IMR-90 (cell line): ENCODE measurements around the gene APPL2.

ENCODE experiments used
- CEBPB ChIP-seq: IDR thresholded peaks from 2 replicates; pipeline ENCODE4 v1.6.1; 2012; ENCODE audit warnings: low read depth, low read length, improper control_type of control experiment
- CTCF ChIP-seq: conservative IDR thresholded peaks from 2 replicates; pipeline ENCODE4 v1.5.1; 2012; ENCODE audit warnings: mild to moderate bottlenecking, low read depth, low read length, improper control_type of control experiment
- FOS ChIP-seq: fragments of 150-350 bp; IDR thresholded peaks from 2 replicates; pipeline ENCODE4 v1.6.1; 2016; ENCODE audit warnings: low read depth, low read length
- MAZ ChIP-seq: IDR thresholded peaks from 2 replicates; pipeline ENCODE4 v1.6.1; 2012; ENCODE audit warnings: low read depth, mild to moderate bottlenecking, low read length, improper control_type of control experiment, moderate library complexity, borderline replicate concordance

GRCh38 chr12:105279460-105280056, 43.6 kb upstream of the APPL2 start:
- TF ChIP-seq CEBPB (no peak), CTCF (peak; percentile 55), FOS (no peak), MAZ (no peak)
